Stimulated activated CD4-positive, alpha-beta T cell treated with anti-CD3 and anti-CD28 coated beads, Interleukin-1b, Interleukin-23, amount 100 ng/mL, for 24 hours (primary cell): ENCODE results near the gene KISS1R.
"Not testable (repeated sequence)": the region's sequence is repeated elsewhere in the genome, so short reads cannot be mapped to it uniquely, and the experiment has no call there.

Experiments
- DNase-seq, 4 experiments: peaks; one replicate each; pipeline ENCODE4 v3.0.0-alpha.2; 2020; ENCODE audit warnings: low read depth in 4 of 4, low spot score in 1 of 4

The KISS1R gene

DNA sequence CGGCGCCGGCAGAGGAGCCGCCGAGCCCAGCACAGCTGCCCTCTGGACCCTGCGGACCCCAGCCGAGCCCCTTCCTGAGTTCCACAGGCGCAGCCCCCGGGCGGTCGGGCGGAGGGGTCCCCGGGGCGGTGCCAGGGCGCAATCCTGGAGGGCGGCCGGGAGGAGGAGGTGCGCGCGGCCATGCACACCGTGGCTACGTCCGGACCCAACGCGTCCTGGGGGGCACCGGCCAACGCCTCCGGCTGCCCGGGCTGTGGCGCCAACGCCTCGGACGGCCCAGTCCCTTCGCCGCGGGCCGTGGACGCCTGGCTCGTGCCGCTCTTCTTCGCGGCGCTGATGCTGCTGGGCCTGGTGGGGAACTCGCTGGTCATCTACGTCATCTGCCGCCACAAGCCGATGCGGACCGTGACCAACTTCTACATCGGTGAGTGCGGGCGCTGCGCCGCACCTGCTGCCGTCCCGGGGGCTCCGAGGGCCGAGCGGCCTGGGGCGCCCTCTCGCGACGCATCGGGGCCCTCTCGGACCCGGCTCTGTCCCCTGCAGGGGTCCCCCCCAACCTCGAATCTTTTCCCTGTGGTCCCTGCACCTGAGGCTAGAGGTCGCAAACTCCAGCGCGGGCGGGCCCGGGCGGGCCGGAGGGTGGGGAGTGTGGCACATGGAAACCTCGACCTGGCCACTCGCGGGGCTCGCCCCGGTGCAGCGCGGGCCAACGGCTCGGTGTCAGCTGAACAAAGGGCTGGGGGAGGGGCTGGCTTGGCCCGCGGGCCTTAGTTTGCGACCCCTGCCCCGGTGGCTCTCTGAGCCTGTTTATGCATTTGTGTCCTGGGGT, at the start of gene KISS1R:
Gene KISS1R (plus strand): TSS at position 11 of the 829 bp plus-strand sequence. CDS start 170 bp downstream, at position 181.
- DNase-seq, result no peak

DNA sequence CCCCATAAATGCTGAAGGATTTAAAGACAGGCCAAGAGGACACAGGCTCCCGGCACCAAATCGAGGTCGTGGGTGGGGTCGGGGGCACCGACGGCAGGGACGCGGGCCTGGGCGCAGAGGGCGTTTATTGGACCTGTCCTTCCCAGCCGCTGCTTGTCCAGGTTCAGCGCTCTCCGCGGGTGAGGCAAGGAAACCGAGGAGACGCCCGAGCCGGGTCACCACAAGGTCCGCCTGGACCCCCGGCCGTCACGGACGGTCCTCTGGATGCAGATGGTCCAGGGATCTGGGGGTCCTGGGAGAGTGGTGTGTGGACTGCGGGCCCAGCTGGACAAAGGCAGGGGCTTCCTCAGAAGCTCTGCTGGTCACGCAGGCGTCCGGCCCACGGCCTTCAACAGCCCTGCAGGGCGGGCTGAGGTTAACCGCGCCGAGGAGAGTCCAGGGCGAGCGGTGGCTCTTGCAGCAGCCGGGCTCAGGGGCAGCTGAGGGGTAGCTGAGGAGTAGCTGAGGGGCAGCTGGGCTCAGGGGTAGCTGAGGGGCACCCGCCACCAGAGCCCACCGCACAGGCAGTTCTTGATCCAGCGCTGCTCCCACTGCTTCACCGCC, 49.2 kb upstream of the KISS1R start:
- DNase-seq, result no peak

- DNase-seq, result no peak
Observed at GRCh38 chr19:868458-869244, 48.5 kb upstream of the KISS1R start.

GRCh38 chr19:869245-870177, 47.6 kb upstream of the KISS1R start:
- no peak for DNase-seq

- DNase-seq, result no peak
Observed at GRCh38 chr19:870314-870713, 46.8 kb upstream of the KISS1R start.

DNA sequence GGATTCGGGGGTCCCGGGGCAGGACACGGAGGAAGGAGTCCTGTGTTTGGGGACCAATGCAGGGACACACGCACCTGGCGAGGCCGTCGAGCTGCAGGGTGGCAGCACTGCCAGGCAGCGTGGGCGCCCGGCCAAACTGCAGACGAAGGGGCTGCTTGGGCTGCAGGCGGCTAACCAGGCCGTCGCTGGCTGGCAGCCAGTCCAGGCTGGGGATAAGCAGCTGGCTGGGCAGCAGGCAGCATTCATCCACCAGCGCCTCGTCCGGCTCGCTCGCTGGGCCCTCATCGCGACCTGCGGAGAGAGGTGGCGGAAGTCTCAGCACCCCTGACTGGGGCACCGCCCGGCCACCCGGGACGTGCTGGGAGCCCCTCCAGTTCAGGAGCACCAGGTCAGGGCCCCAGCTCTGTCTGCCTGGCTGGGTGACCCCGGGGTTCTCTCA, 46.2 kb upstream of the KISS1R start:
- DNase-seq, result no peak

DNA sequence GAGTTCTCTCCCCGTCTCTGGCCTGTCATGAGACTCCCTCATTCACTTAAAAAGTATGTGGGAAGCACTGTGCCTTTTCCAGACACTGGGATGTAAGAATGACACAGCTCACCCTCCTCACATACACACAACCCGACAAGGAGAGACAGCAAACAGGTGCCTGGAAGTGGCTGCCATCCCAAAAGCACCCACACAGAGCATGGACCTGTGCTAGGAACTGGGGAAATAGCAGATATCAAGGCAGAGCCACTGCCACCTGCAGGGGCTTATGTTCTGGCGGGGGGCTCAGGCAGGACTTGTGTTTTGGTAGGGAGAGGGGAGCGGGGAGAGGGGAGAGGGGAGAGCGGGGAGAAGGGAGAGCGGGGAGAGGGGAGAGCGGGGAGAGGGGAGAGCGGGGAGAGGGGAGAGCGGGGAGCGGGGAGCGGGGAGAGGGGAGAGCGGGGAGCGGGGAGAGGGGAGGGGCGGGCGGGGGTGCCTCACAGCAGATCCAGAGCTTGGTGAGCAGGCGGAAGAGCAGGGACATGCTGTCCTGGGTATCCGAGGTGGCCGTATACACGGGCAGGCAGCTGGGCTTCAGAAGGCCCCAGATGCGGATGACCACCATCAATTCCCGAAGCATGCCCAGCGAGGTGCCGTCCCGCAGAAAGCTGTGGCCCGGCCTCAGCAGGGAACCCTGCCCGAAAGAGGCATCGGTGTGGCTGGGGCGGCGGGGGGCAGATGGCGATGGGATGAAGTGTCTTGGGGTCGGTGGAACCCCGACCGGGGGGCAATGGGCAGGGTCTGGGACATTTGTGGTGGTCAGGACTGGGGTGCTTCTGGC, 45.5 kb upstream of the KISS1R start:
- no peak for DNase-seq

GRCh38 chr19:872266-872951, 44.7 kb upstream of the KISS1R start:
- peak; percentile 38 to 76 (median 50) for DNase-seq

- peak in 3 of 4 experiments; percentile 23 to 48 (median 23) for DNase-seq
Observed at GRCh38 chr19:873084-873483, 44.0 kb upstream of the KISS1R start.

DNA sequence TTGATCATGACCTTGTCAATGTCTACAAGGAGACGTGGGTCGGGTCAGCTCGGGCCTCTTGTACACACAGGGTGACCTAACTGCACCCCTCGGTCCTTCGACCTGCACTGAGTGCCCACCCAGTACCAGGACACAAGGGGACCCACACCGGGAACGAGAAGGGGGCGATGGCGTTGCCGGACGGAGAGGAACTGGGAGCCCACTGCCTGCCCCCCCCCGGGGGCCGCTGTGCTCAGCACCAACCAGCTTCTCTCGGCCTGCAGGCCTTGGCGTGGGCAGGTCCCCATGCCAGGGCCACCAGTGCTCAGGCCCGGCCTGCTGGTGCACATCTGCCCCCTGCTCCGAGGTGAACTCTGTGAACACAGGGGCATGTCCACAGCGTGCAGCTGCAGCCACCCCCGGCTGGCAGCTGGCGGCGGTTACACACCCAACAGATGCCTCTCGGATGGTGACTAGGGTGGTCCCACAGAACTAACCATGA, 43.5 kb upstream of the KISS1R start:
- DNase-seq, result no peak

- DNase-seq, result no peak
Observed at GRCh38 chr19:875265-875879, 41.8 kb upstream of the KISS1R start.

- no peak for DNase-seq
Observed at GRCh38 chr19:876089-876488, 41.0 kb upstream of the KISS1R start.

GRCh38 chr19:876780-877314, 40.3 kb upstream of the KISS1R start:
- DNase-seq, result no peak

- not testable (repeated sequence) for DNase-seq
Observed at GRCh38 chr19:877992-878660, 39.0 kb upstream of the KISS1R start.

DNA sequence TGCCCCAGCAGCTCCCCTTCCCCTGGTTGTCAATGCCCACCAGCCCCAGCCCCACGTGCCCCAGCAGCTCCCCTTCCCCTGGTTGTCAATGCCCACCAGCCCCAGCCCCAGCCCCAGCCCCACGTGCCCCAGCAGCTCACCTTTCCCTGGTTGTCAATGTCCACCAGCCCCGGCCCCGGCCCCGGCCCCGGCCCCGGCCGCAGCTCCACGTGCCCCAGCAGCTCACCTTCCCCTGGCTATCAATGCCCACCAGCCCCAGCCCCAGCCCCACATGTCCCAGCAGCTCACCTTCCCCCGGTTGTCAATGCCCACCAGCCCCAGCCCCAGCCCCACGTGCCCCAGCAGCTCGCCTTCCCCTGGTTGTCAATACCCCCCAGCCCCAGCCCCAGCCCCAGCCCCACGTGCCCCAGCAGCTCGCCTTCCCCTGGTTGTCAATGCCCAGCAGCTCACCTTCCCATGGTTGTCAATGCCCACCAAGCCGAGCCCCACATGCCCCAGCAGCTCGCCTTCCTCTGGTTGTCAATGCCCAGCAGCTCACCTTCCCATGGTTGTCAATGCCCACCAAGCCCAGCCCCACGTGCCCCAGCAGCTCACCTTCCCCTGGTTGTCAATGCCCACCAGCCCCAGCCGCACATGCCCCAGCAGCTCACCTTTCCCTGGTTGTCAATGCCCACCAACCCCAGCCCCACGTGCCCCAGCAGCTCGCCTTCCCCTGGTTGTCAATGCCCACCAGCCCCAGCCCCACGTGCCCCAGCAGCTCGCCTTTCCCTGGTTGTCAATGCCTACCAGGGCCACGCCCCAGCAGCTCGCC, 38.2 kb upstream of the KISS1R start:
- not testable (repeated sequence) for DNase-seq

GRCh38 chr19:879711-880438, 37.3 kb upstream of the KISS1R start:
- DNase-seq, result no peak
